Type B pancreatic cell (in vitro differentiated cells): ENCODE results near the gene PPARG. TPM values are rescaled to one million over a fixed set of nuclear protein-coding genes. Genes with fewer than 3 reads are reported as not detected.

Experiments used
- DNase-seq: peaks from one replicate; pipeline ENCODE4 v3.0.0; 2021; ENCODE audit warnings: mixed read lengths; ENCODE audit not compliant: unreplicated experiment; ENCODE audit errors: extremely low spot score
- H3K27ac Mint-ChIP-seq: 2 replicates; pipeline ENCODE4 v1.8.0; 2021; ENCODE audit warnings: mild to moderate bottlenecking, mixed read lengths
- H3K27me3 Mint-ChIP-seq: 2 replicates; pipeline ENCODE4 v1.8.0; 2021; ENCODE audit warnings: mixed read lengths
- H3K36me3 Mint-ChIP-seq: 2 replicates; pipeline ENCODE4 v1.8.0; 2021; ENCODE audit warnings: mixed read lengths
- H3K4me1 Mint-ChIP-seq: one replicate; pipeline ENCODE4 v1.8.0; 2021; ENCODE audit warnings: mixed read lengths; ENCODE audit not compliant: unreplicated experiment
- H3K4me3 Mint-ChIP-seq: 2 replicates; pipeline ENCODE4 v1.8.0; 2021; ENCODE audit warnings: mild to moderate bottlenecking, mixed read lengths
- H3K9me3 Mint-ChIP-seq: 2 replicates; pipeline ENCODE4 v1.8.0; 2021; ENCODE audit warnings: mixed read lengths
- total RNA-seq: library from RNA; stranded (reverse); gene quantifications from 2 replicates; pipeline ENCODE4 v1.2.1, GENCODE V29; 2021; ENCODE audit warnings: low replicate concordance
- TF ChIP-seq, protein P1 (sequence below): fragments of 200-600 bp; sonication (generic); conservative IDR thresholded peaks from 2 replicates; pipeline ENCODE4 v1.5.0; 2021; ENCODE audit warnings: antibody characterized with exemption, mild to moderate bottlenecking

PPARG gene
- total RNA-seq, 1 donor from 2014 or later, result 21.5 TPM

DNA sequence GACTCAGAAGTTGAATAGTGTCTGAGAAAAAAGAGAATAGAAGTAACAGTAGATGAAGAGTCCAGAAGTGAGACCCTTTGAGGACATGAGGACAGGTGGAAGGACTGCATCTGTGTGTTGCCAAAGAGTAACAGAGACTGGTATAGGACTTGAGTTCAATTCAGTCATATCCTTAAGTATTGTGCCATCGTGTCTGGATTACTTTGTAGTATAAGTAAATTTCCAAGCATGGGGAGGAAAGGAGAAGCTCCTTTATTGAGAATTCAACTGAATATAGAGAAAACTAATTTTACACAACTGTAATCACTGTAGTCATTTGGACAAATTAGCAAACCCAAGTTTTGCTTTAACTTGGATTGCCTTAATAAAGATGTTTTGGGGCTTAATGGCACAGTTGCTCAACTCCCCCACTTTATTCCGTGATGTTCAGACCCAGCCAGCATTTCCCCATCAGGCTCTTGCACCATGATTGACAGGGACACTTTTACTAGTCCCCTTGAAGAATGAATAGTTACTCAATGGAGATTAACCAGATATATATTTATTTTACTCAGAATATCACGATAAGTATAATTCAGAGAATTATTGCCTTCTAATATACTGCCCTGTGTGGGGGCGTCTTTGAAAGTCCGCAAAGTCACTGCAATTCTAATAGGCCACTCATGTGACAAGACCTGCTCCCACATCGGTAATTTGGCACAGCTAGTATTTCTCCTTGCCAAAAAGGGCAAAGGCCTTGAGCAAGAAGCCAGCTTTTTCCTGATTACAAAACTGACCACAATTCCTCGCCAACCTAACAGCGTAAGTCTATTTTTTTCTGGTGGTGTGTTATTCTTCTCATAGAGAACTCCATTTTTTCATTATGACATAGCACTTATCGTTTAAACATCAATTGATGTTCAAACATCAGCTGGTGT is 61.3 kb downstream of the PPARG start:
- Mint-ChIP-seq H3K27ac (no peak overlapping the region), H3K9me3 (no peaks in the 10 kb centered on the region), H3K4me3 (no peak overlapping the region), H3K4me1 (no peaks in the 10 kb centered on the region), H3K36me3 (no peaks in the 10 kb centered on the region), H3K27me3 (peaks cover 32% of the 10 kb centered on the region)
- TF ChIP-seq, protein P1, sequence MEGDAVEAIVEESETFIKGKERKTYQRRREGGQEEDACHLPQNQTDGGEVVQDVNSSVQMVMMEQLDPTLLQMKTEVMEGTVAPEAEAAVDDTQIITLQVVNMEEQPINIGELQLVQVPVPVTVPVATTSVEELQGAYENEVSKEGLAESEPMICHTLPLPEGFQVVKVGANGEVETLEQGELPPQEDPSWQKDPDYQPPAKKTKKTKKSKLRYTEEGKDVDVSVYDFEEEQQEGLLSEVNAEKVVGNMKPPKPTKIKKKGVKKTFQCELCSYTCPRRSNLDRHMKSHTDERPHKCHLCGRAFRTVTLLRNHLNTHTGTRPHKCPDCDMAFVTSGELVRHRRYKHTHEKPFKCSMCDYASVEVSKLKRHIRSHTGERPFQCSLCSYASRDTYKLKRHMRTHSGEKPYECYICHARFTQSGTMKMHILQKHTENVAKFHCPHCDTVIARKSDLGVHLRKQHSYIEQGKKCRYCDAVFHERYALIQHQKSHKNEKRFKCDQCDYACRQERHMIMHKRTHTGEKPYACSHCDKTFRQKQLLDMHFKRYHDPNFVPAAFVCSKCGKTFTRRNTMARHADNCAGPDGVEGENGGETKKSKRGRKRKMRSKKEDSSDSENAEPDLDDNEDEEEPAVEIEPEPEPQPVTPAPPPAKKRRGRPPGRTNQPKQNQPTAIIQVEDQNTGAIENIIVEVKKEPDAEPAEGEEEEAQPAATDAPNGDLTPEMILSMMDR, result no peak
- DNase-seq, result no peak

DNA sequence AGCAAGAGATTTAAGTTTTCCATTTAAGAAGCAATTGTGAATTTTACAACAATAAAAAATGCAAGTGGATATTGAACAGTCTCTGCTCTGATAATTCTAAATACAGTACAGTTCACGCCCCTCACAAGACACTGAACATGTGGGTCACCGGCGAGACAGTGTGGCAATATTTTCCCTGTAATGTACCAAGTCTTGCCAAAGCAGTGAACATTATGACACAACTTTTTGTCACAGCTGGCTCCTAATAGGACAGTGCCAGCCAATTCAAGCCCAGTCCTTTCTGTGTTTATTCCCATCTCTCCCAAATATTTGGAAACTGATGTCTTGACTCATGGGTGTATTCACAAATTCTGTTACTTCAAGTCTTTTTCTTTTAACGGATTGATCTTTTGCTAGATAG is 62.3 kb downstream of the PPARG start:
- Mint-ChIP-seq H3K27me3 (peaks cover 26% of the 10 kb centered on the region), H3K36me3 (no peaks in the 10 kb centered on the region), H3K4me3 (no peak overlapping the region), H3K9me3 (no peaks in the 10 kb centered on the region), H3K27ac (no peak overlapping the region), H3K4me1 (no peaks in the 10 kb centered on the region)
- no peak for DNase-seq
- TF ChIP-seq, protein P1, result no peak

DNA sequence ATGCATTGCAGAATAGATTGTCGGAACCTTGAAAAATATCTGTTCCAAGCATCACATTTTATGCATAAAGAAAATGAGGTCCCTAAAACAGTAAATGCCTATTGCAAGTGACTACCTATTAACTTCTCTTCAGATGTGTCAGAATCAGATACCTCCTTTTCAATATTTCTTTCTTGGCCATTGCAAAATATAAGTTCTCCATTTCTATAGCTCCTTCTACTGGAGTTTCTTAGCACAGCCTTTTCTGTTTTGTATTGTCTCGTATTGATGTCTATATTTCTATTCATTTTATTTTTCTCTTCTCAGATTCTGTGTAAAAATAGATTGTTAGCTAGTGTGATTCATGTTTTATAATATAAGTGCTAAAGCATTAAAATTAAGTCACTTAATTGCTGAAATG is 63.4 kb downstream of the PPARG start:
- DNase-seq, result no peak
- peaks cover 31% of the 10 kb centered on the region for H3K27me3 Mint-ChIP-seq
- H3K4me1 Mint-ChIP-seq, result no peaks in the 10 kb centered on the region
- no peaks in the 10 kb centered on the region for H3K9me3 Mint-ChIP-seq
- no peak overlapping the region for H3K27ac Mint-ChIP-seq
- H3K36me3 Mint-ChIP-seq, result no peaks in the 10 kb centered on the region
- no peak overlapping the region for H3K4me3 Mint-ChIP-seq
- TF ChIP-seq, protein P1, result no peak

DNA sequence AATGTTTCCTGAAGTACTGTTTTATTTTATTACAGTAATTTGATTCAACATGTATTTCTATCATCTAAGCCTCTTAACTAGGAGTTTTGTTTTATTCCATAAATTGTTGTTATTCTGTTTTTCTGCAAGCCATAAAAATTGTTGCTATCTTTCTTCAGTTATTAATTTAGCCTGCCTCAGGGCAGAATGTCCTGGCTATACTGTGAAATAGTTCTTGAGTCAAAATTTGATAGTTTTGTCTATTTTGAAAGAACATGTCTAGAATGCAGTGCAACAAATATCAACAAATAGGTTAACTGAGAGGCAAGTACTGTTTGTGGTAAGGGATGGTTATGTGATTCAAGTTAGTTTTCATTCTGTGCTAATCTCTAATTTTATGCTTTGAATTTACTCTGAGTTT is 63.9 kb downstream of the PPARG start:
- Mint-ChIP-seq H3K4me1 (no peaks in the 10 kb centered on the region), H3K27me3 (peaks cover 35% of the 10 kb centered on the region), H3K27ac (no peak overlapping the region), H3K36me3 (no peaks in the 10 kb centered on the region), H3K4me3 (no peak overlapping the region), H3K9me3 (no peaks in the 10 kb centered on the region)
- no peak for DNase-seq
- TF ChIP-seq, protein P1, result no peak

DNA sequence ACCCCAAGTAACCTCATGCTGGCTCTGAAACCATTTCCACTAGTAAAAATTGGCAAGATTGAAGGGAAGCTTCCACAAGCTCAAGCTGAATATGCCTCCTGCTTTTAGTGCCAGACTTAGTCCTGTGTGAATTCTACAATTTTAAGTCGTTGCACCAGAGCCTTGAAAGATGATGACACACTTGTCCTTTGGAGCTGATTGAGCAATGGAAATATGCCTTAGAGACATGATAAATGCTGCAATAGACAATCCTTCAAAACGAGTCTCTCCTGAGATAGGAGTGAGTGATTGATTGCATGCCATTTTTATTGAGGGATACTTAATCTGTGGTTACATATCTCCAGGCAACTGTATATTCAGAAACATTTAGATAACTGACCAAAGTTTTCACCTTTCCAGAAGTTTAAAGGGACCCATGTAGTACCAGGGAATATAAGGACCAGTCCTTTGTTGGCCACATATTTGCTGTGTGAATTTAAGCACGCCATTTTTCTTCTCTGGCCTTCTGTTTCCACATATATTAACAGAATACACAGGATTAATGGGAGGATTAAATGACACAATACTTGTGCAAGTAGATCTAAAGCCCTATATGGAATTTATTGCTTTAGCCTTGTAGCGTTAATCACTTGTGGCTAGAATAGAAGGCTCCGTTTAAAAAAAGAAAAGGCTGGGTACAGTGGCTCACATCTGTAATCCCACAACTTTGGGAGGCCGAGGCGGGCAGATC is 65.1 kb downstream of the PPARG start:
- no peaks in the 10 kb centered on the region for H3K4me1 Mint-ChIP-seq
- no peak overlapping the region for H3K27ac Mint-ChIP-seq
- H3K36me3 Mint-ChIP-seq, result no peaks in the 10 kb centered on the region
- peaks cover 28% of the 10 kb centered on the region for H3K27me3 Mint-ChIP-seq
- H3K4me3 Mint-ChIP-seq, result no peak overlapping the region
- DNase-seq, result no peak
- no peaks in the 10 kb centered on the region for H3K9me3 Mint-ChIP-seq
- TF ChIP-seq, protein P1, result no peak
